Mucosa of stomach (tissue), 1 donor: ENCODE data around the gene TMEM94.
"Not testable (repeated sequence)": the region's sequence is repeated elsewhere in the genome, so short reads cannot be mapped to it uniquely, and the experiment has no call there.

Experiments used
- H3K27me3 ChIP-seq: one replicate; pipeline ENCODE4 v1.7.0; 2013; ENCODE audit warnings: mild to moderate bottlenecking, low read length; ENCODE audit not compliant: control insufficient read depth, insufficient read depth
- H3K36me3 ChIP-seq: one replicate; pipeline ENCODE4 v1.7.0; 2013; ENCODE audit warnings: low read length; ENCODE audit not compliant: control insufficient read depth, insufficient read depth
- H3K4me1 ChIP-seq: one replicate; pipeline ENCODE4 v1.7.0; 2013; ENCODE audit warnings: mild to moderate bottlenecking, low read length; ENCODE audit not compliant: control insufficient read depth, insufficient read depth
- H3K4me3 ChIP-seq: one replicate; pipeline ENCODE4 v1.7.0; 2013; ENCODE audit warnings: low read length
- H3K9ac ChIP-seq: one replicate; pipeline ENCODE4 v1.7.0; 2013; ENCODE audit warnings: mild to moderate bottlenecking, low read length, moderate library complexity
- H3K9me3 ChIP-seq: one replicate; pipeline ENCODE4 v1.7.0; 2013; ENCODE audit warnings: mild to moderate bottlenecking, low read length, moderate library complexity; ENCODE audit not compliant: control insufficient read depth
- donor health status: Pancreatic carcinoma.

TMEM94 gene

DNA sequence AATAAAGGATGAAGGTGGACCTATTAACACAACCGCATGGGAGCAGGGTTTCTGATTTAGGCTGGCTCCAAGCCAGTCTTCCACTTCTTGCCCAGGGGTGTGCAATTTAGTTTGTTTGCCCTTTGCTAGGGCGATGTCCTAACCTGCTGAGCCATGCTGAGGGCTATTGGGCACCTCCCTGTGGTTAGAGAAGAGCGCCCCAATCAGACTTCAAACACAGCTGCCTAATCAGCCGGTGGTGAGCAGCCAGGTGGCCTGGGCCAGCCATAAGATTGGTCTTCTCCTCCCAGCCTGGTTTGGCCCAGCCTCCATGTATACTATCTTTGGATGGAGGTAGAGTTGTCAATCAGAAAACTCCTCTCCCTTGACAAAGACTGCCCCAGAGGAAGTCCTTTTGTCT, 15.7 kb downstream of the TMEM94 start:
- Histone ChIP-seq H3K36me3 (no peaks in the 10 kb centered on the region), H3K27me3 (no peaks in the 10 kb centered on the region), H3K4me3 (no peak overlapping the region), H3K4me1 (peaks cover 43% of the 10 kb centered on the region), H3K9me3 (no peaks in the 10 kb centered on the region), H3K9ac (no peak overlapping the region)

DNA sequence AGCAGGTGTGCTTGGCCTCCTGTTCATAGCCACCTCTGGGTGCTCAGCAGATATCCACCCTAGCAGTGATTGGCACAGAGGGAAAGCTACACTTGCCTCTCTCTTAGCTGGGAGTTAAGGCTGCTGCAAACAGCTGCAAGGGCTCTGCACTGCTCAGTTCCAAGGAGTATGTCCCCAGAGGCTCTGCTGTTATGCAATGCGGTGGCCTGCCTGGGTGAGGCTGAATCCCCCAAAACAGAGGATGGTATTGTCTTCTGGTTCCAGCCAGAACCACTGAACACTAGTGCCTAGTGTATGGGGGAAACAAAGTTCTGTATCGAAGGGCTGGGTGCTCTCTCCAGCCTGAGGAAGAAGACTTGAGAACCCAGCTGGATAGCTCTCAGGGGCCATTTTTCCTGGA, 16.8 kb downstream of the TMEM94 start:
- Histone ChIP-seq H3K9ac (no peak overlapping the region), H3K36me3 (no peaks in the 10 kb centered on the region), H3K4me3 (no peak overlapping the region), H3K27me3 (no peaks in the 10 kb centered on the region), H3K4me1 (peaks cover 43% of the 10 kb centered on the region), H3K9me3 (no peaks in the 10 kb centered on the region)

DNA sequence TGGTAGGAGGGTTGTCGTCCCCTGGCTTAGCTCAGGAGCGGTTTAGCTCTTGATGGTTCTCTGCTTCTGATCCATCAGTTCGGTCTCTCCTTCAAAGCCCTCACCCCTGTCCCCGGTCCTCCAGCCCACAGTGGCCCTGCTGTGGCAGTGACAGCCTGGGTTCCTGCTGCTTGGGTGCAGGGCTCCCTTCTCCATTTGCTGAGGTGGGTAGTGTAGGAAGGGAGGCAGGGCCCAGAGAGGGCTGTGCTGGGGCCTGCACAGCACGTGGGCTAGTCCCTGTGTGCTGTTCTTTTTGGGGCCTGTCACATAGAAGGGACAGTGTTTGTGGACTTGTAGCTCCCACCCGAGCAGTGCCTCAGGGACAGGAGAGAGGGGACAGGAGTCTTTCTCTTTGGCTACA, 18.3 kb downstream of the TMEM94 start:
- Histone ChIP-seq H3K9ac (no peak overlapping the region), H3K9me3 (no peaks in the 10 kb centered on the region), H3K36me3 (no peaks in the 10 kb centered on the region), H3K27me3 (no peaks in the 10 kb centered on the region), H3K4me3 (no peak overlapping the region), H3K4me1 (peaks cover 32% of the 10 kb centered on the region)

DNA sequence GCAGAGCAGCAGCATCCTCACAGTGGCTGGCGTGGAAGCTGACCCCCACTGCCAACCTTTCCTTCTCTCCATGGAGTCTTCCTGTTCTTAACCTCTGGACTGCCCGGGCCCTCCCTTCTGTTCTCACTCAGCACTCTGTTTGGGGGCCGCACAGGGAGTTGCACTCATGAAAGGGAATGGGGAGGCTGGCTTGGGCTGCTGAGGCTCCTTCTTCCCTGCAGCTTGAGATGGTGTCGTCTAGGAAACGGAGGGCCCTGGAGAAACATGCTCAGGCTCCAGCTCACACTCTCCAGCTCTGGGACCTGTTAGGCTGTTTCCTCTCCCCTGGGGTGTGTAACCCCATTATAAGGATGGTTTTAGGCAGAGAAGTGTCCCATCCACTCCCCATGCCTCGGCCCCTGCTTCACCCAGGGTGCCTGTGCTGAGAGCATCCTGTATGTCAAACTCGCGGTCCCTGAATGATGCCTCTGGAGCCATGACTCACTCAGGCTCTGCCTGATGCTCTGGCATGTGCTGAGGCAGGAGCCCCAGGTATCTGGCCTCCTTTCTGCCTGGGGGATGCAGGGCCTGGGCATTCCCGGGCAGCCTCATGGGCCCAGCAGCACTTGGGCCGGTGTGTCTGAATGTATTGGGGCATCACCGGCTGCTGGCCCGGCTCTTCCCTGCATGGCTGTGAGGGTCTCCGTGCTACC, 18.9 kb downstream of the TMEM94 start:
- Histone ChIP-seq H3K9me3 (no peaks in the 10 kb centered on the region), H3K9ac (no peak overlapping the region), H3K4me1 (peaks cover 32% of the 10 kb centered on the region), H3K4me3 (no peak overlapping the region), H3K27me3 (no peaks in the 10 kb centered on the region), H3K36me3 (no peaks in the 10 kb centered on the region)

DNA sequence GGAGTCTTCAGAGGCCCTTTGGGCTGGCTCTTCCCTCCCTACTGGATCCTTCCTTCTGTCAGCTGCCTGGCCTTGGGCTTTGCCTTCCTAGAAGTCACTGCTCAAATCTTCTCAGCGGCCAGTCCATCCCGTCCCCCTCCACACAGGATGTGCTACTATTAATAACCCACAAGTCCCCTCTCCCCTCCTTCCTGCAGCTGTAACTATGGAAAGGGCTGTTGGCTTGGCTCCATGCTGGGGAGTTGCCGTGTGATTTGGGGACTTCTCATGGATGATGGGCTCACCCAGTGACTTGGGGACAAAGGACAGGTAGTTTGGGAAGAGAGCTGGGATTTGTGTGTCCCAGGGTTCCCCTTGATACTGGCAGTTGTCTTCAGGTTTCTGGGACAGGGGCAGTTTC, 19.4 kb downstream of the TMEM94 start:
- H3K9ac ChIP-seq = no peak overlapping the region
- H3K9me3 ChIP-seq = no peaks in the 10 kb centered on the region
- peaks cover 32% of the 10 kb centered on the region for H3K4me1 ChIP-seq
- H3K4me3 ChIP-seq = no peak overlapping the region
- H3K27me3 ChIP-seq = no peaks in the 10 kb centered on the region
- no peaks in the 10 kb centered on the region for H3K36me3 ChIP-seq

DNA sequence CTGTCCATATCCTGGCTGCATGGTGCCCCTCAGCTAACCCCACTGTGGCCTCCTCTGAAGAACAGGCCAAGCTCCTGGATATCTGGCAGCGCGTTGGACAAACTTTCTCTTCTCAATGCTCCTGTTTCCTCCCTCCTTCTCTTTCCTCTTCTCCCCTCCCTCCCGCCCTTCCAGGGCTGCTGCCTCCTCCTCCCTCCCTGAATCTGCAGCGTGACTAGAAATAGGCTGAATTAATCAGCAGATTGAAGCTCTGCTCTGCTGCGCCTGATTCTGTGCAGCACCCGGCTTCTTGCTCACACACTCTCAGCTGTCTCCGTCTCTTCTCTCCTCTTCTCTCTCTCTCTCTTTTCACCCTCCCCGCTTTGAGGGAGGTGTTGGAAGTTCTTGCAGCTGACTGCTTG, 19.8 kb downstream of the TMEM94 start:
- Histone ChIP-seq H3K9me3 (no peaks in the 10 kb centered on the region), H3K36me3 (no peaks in the 10 kb centered on the region), H3K9ac (no peak overlapping the region), H3K4me3 (no peak overlapping the region), H3K27me3 (no peaks in the 10 kb centered on the region), H3K4me1 (peaks cover 30% of the 10 kb centered on the region)

DNA sequence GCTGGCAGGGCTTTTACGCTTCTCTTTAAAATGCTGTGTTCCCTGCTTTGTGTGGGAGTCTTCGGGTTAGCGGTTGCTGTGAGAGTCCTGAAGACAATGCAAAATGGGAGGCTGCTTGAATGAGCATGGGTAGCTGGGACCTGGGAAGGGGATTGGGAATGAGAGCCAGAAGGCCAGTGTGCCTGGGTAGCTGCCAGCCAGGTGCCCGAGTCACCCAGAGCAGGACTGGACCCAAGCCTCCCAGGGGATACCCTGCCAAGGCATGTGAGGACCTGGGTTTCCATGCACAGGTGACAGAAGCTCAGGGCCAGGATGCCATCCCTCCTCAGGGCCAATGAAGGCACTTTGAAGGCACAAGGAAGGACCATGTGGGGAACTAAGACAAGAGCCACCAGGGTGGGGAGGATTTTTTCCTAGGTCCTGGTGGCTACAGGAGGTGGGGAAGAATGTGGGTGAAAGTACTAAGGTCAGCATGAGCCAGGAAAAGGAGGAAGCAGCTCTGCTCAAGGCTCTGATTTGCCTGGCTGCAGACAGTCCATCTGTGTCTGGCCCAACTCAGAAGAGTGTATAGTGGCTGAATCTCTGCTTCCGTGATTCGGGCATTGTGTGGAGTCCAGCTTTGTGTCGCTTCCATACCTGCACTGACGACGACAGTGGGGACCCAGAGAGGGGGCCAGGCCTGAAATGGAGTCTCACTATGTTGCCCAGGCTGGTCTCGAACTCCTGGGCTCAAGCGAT, 20.5 kb downstream of the TMEM94 start:
- no peak overlapping the region for H3K4me3 ChIP-seq
- no peaks in the 10 kb centered on the region for H3K9me3 ChIP-seq
- no peaks in the 10 kb centered on the region for H3K27me3 ChIP-seq
- no peak overlapping the region for H3K9ac ChIP-seq
- peaks cover 24% of the 10 kb centered on the region for H3K4me1 ChIP-seq
- H3K36me3 ChIP-seq = no peaks in the 10 kb centered on the region

DNA sequence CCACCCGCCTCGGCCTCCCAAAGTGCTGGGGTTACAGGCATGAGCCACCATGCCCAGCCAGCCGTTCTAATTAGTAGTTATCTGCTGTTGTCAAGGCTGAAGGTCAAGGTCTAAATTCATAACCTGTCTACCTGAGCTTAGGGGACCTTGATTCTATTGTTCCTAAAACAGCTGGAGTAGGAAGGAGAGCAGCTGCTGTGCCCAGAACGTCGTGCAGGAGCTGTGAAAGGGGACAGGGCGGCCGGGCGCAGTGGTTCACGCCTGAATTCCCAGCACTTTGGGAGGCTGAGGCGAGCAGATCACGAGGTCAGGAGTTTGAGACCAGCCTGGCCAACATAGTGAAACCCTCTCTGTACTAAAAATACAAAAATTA, 21.0 kb downstream of the TMEM94 start:
- not testable (repeated sequence) for H3K36me3 ChIP-seq, H3K4me3 ChIP-seq, H3K9me3 ChIP-seq, H3K9ac ChIP-seq, H3K27me3 ChIP-seq
- H3K4me1 ChIP-seq = peaks cover 18% of the 10 kb centered on the region

DNA sequence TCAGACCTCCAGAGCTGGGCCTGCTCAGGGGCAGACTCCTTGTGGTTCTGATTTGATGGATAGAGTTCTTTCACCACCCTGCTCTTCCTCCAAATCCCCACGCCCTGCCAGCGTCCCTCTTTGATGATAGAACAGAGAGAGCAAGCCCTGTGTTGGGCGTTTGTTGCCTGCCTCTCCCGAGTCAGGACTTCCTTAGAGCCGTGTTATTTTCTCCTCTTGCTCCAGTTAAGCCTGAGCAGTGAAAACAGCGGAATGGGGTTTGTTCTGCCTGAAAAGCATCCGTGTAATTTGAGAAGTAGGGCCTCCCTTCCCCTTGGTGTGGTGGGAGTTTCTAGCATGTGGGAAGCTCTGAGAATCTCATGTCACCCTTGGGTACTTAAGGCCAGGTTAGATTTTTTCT, 22.1 kb downstream of the TMEM94 start:
- H3K4me1 ChIP-seq = peaks cover 13% of the 10 kb centered on the region
- no peaks in the 10 kb centered on the region for H3K36me3 ChIP-seq
- no peaks in the 10 kb centered on the region for H3K27me3 ChIP-seq
- no peak overlapping the region for H3K9ac ChIP-seq
- H3K4me3 ChIP-seq = no peak overlapping the region
- H3K9me3 ChIP-seq = no peaks in the 10 kb centered on the region

DNA sequence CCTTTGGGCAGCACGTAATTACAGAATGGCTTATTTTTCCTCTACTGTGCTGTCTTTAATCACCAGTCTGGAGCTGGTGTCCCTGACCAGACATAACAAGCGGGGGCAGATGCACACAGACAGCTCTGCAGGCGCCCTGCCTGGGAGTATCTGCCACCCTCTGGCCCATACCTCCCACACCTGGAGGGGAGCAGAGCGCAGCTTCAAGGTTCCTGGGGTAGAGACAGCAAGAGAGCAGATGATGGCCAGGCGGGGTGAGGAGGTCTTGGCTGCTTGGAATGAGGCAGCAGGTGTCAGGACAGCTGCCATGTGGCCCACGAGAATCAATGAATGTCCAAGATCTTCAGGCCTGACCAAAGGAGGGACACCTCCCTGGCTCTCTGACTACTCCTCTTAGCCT, 23.8 kb downstream of the TMEM94 start:
- Histone ChIP-seq H3K4me1 (peaks cover 13% of the 10 kb centered on the region), H3K27me3 (no peaks in the 10 kb centered on the region), H3K4me3 (no peak overlapping the region), H3K9me3 (no peaks in the 10 kb centered on the region), H3K9ac (no peak overlapping the region), H3K36me3 (no peaks in the 10 kb centered on the region)

DNA sequence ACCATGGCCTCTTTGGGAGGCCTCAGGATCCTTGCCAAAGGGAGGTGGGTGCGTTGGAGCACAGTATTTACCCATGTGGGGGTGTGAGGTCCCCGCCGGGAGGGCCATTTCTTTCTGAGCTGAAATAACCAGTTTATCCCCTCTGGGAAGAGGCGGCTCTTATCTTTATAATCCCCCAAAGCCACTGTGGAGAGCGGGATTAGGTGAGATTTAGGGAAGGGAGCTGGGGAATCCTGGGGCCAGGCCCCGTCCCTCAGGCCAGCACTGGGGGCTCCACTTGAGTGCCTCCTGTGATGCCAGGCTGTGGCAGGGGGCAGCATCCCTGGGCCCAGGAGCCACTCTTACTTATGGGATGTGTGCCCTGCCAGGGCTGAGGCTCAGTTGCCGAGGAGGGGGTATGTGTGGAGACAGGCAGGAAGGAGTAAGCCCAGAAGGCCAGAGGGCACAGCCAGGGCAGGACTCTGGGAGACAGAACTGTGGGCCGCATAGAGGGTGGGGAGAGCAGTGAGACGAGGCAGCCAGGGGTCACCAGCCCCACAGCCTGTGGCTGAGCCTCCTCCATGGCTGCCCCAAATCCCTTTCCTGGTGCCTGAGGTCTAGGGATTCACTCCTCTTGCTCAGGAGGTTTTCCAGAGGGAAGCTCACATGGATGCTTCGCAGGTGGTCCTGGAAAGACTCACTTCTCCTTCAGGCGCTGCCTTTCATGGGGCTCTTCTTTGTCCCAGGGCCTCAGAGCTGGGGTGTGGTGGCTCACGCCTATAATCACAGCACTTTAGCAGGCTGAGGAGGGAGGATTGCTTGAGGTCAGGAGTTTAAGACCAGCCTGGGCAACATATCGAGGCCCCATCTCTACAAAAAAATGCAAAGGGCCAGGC, 25.0 kb downstream of the TMEM94 start:
- Histone ChIP-seq H3K4me1 (peaks cover 12% of the 10 kb centered on the region), H3K27me3 (no peaks in the 10 kb centered on the region), H3K36me3 (no peaks in the 10 kb centered on the region), H3K9me3 (no peaks in the 10 kb centered on the region), H3K4me3 (no peak overlapping the region), H3K9ac (no peak overlapping the region)
